ENCODE data around the gene IKBKG.
"Not testable (repeated sequence)": the region's sequence is repeated elsewhere in the genome, so short reads cannot be mapped to it uniquely, and the experiment has no call there.

Gene IKBKG

DNA sequence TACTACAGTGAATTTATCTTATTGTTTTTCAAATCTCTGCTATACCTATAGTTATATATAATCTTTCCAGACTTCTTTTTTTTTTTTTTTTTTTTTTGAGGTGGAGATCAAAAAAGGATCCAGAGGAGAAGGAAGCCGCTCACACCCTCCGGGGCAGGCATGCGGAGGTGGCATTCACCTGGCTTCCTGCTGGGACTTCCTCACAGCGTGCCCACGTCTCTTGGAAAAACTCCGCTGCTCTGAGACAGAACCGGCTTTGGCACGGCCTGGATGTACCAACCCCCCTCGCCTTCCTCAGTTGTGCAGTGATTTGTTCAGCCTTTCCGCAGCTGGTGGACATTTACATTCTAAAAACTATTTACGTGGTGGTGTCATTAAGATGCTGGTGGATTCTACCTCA, 60.6 kb downstream of the IKBKG start:
- DNase-seq = not testable (repeated sequence)

DNA sequence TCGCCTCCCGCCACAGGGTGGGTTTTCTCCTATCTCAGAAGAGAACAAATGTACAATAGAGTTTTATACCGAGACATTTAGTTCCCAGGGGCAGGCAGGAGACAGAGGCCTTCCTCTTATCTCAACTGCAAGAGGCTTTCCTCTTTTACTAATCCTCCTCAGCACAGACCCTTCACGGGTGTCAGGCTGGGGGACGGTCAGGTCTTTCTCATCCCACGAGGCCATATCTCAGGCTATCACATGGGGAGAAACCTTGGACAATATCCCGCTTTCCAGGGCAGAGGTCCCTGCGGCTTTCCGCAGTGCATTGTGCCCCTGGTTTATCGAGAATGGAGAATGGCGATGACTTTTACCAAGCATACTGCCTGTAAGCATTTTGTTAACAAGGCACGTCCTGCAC, 61.4 kb downstream of the IKBKG start:
- DNase-seq = not testable (repeated sequence)

- DNase-seq = not testable (repeated sequence)
Observed at GRCh38 chrX:154611146-154611545, 63.7 kb downstream of the IKBKG start.

DNA sequence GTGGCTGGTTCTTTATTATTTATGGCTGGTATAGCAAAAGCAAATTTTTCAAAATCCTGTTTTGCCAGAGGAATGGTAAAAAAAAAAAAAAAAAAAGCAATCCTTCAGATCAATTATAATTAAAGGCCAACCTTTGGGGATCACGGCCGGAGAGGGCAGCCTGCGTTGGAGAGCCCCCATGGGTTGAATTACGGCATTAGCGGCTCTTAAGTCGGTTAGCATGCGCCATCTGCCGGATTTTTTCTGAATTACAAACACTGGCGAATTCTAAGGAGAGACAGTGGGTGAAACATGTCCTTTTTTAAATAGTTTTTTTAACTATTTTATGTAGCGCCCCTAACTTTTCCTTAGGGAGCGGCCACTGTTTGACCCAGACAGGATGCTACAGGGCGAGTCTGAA, 66.2 kb downstream of the IKBKG start:
- not testable (repeated sequence) for DNase-seq
